Epidermal melanocyte (primary cell): ENCODE data around the gene AP3S2.
"Not testable (repeated sequence)": the region's sequence is repeated elsewhere in the genome, so short reads cannot be mapped to it uniquely, and the experiment has no call there.

Experiments used
- DNase-seq: peaks from one replicate; pipeline ENCODE4 v3.0.0; 2011; ENCODE audit warnings: low spot score; ENCODE audit not compliant: insufficient read length

Gene AP3S2

DNA sequence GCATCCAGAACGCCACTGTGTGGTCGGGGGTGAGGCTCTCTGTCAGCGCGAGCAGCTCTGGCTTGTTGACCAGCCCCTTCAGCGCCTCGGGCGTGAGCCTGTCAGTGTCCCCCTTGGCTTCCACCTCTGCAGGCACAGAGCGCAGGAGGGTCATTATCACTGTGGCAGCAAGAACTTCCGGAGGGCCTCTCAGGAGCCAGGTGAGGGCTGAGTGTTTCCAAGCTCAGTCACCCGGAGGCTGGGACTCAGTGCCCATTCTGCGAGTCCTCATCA lies 10.0 kb upstream of the AP3S2 start:
- DNase-seq = no peak

DNA sequence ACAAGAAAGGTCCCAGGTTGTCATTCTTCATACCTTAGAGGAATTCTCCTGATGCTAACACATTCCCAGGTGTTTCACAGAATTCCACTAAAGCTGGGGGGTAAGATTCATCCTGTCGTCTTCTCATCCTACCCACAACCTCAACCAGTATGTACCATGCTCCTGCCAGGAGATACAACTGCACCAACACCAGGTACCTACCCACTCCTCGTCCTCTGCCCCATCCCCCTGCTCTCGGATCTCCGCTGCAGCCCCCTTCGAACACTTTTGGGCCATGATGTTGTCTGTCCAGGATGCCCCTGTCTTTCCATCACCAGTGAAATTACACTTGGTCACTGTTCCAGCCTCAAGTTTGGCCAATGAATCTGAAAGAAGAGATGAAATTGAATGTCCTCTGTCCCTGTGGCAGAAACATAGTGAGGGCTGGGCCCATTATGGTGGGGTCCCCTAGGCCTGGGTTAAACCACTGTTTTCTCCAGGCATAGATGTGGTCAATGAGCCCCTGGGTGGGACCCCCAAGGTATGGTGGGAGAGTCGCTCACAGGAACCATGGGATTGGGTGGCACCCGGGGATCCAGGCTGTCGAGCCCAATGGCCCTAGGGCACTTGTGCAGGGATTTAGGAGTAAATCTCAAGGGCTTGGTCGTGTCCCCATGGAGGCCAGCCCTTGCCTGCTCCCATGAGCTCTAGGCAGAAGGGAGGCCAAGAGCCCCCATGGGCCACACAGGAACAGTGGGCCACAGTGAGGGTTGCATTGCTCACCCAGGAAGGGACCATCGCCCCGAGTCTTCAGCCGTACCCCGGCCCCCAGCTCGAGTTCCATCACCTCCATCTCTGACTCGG lies 9.4 kb upstream of the AP3S2 start:
- no peak for DNase-seq

DNA sequence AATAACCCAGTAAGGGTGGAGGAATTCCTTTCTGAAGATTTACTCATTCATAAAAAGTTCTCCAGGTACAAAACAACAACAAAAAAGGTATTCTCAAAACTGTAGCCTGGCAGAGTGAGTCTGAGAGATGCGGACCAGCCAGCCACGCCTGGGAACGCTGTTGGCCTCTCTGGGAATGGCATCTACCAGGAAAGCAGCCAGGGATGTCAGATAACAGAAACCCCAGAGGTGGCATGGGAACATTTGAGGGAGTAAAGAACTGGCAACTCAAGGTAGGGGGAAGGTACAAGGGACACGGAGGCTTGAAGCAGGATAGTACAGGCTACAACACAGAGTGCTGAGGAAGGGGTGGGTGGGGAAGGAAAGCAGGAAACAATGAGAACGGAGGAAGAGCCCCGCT lies 7.1 kb upstream of the AP3S2 start:
- no peak for DNase-seq

DNA sequence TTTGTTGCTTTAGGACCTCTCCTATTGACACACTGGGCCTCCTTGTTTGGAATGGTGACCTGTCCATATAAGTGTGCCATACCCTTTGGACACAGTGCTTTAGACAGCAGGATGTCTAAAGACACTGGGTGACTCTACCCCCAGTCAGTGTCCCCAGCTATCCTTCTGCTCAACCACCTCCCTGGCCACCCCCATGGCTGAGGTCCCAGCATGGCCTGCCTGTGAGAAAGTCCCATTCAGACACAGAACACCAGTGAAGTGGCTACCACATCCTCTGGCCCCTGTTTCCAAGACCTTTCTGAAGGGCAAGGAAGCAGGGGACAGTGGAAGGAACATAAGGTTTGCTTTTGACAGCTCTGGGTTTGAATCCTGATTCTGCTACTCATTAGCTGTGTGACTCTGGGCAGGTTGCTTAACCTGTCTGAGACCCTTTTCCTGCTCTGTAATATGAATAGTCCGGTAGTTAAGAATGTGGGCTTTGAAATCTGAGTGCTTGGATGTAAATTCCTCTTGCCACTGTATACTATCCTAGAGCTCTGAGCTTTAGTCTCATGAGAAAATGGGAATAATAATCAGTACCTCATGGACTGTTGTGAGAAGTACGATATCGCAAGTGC lies 6.3 kb upstream of the AP3S2 start:
- no peak for DNase-seq

DNA sequence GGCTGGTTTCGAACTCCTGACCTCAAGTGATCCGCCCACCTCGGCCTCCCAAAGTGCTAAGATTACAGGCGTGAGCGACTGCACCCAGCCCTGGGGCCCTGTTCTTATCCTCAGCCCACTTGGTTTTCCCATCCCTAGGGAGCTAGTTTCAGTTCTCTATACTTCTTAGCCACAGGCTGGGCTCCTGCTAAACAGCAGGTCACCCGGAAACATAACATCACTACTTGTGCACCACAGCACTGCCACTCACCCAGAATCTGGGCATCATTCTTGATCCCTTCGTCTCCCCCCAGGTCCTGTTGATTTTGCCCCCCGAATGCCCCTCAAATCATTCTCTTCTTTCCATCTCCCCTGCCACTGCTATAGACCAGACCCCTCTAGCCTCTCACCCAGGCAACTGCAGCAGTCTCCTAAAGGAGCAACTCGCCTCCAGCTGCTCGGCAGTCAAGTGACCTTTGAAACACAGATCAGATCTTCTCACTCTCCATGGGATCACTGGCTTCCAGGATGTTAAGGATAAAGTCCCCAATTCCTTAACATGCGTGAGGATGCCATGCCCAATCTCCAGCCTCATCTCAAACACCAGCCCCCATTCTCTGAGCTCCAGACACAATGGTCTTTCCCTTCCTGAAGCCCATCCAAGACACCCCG lies 5.6 kb upstream of the AP3S2 start:
- DNase-seq = no peak

DNA sequence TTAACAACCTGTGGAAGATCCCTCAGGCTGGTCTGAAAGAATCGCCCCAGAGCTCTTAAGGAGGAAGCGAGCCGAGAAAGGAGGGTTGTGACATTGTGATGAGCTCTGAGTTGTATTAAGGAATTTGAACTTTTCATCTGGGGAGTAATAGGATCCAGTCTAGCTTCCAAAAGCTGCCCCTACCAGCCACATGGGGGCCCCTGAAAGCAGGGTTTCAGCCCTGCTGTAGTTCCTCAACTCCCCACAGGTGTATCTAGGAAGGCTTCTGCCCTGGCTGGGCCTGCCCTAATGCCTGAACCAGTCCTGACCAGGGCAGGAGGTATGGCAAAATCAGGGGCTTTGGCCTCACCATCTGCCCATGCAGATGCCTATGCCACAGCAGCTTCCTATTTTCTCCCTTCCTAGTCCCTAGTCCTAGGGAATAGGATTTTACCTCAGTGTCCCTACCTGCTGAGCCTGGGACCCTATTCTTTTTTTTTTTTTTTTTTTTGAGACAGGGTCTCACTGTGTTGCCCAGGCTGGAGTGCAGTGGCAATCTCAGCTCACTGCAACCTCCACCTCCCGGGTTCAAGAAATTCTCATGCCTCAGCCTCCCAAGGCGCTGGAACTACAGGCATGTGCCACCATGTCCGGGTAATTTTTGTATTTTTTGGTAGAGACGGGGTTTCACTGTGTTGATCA lies 5.0 kb upstream of the AP3S2 start:
- no peak for DNase-seq

DNA sequence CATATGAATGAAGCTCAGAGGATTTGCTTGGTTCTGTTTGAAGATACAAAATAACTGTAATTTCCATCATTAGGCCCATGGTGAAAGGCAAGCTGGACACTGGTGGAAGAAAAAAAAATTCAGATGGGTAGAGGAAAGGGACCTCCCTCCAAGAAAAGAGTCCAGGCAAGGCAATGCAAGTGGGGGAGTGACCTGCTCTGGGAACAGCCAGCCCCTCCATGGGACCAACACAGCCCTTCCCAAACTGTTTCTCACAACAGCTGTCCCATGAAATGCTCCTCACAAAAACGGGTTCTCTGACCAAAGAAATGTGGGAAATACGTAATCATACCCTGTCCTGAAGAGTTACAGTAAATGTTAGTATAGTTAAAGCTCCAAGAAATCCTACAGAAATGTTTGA lies 4.4 kb upstream of the AP3S2 start:
- DNase-seq = no peak

DNA sequence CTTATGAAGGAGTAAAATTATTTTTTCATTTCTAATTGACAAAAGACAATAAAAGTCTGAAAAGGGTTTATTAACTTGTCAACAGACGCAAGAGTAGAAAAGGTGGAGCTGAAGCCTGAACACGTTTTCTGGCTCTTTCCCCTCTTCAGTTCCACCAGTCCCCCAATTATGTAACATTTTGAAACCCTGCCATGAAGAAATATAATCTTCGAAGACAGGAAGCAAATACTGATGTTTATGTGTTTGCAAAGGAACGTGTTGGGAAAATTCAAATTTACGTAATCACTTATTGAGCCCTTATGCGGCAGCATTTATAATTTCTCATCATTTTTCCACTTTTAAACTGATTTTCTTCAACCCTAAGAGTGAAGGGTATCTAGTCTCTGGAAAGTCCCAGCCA lies 767 bp downstream of the AP3S2 start:
- no peak for DNase-seq

DNA sequence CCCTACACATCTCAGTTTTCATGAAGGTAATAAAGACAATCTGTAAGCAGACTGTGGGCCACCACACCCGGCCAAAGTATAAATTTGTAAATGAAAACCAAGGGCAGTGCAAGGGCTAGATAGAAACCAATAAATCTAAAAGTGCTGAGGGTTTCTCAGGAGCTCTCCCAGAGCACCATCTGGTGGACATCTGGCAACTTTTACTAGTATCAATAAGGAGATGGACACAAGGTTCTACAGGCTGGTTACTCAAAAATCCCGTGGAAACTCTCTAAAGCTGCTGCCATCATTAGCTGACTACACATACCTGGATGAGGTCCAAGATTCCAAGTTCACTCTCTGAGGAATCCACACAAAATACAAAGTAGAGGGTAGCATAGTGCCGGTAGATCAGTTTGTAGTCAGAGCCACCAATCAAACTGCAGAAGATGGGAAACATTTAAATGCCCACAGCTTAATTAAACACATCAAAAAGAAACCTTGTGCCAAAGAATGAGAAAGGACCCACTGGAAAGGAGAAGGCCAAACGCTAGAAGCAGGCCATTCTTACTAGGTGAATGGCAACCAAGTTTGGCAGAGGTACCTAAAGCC lies 5.5 kb downstream of the AP3S2 start:
- no peak for DNase-seq

DNA sequence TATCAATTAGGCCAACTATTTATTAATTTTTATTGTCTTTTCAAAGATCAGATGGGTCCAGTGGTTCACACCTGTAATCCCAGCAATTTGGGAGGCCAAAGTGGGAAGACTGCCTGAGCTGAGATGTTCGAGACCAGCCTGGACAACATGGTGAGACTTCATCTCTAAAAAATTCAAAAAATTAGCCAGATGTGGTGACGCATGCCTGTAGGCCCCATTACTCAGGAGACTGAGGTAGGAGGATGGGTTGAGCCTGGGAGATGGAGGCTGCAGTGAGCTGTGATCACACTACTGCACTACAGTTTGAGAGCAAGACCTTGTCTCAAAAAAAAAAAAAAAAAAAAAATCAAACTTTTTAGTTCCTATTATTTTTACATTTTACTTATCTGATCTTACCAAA lies 8.2 kb downstream of the AP3S2 start:
- no peak for DNase-seq

DNA sequence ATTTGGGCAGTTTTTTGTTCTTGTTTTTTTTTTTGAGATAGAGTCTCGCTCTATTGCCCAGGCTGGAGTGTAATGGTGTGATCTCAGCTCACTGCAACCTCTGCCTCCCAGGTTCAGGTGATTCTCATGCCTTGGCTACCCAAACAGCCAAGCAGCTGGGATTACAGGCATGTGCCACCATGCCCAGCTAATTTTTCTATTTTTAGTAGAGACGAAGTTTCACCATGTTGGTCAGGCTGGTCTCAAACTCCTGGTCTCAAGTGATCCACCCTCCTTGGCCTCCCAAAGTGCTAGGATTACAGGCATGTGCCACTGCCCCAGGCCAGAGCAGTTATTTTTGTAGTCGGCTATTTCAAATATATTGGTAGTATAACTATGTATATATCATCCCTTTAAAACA lies 8.6 kb downstream of the AP3S2 start:
- DNase-seq = not testable (repeated sequence)

DNA sequence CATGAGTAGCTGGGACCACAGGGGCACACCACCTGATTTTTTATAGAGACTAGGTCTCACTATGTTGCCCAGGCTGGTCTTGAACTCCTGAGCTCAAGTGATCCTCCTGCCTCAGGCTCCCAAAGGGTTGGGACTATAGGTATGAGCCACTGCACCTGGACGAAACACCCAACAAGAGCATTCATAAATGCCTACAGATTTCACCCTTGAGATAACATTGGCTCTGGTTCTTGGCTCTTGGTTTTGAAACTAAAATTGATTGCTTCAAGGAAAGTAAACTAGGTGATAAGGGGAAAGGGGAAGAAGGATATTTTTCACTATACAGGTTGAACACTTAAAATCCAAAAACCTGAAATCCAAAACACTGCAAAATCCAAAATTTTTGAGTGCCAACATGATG lies 10.3 kb downstream of the AP3S2 start:
- no peak for DNase-seq

DNA sequence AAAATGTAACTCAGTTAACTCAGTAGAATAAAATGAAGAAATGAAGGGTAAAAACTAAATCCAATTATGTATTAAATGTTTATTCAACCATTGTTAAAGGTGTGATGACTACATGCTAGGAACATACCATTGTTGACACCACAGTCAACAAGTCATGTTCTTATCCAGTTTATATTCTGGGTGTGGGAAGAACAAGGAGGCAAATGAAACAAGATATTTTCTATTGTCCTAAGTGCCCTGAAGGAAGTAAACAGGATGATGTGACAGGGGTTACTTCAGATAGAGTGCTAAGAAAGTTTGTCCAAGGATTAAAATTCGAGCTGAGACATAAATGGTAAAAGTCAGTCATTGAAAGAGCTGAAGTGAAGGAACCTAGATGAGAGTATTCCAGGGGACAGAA lies 13.1 kb downstream of the AP3S2 start:
- no peak for DNase-seq

DNA sequence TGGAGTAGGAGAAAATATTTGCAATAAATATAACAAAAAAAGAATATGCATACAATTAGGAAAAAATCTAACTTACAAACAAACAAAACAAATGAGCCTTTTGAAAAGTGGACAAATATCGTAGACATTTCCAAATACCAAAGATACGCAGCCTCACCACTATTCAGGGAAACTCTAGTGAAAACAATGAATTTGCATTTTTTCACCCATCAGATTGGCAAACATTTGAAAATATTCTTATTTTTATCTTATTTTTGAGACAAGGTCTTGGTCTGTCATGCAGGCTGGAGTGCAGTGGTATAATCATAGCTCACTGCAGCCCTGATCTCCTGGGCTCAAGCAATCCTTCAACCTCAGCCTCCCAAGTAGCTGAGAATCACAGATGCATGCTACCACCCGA lies 15.5 kb downstream of the AP3S2 start:
- DNase-seq = no peak

DNA sequence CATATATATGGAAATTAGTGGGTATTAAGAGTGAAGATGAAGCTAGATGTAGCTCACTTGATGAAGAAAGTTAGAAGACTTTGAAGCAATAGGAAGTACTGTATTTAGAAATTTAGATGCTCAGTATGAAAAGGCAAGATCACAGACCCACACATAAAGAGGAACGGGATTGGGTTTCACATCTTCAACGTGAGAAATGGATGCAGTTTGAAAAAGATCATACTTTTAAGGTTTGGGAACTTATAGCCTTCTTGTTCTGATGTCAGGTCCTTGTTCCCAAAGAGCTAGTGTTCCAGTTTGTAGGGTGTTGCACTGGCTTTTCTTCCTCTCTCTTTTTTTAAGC lies 16.7 kb downstream of the AP3S2 start:
- DNase-seq = no peak

DNA sequence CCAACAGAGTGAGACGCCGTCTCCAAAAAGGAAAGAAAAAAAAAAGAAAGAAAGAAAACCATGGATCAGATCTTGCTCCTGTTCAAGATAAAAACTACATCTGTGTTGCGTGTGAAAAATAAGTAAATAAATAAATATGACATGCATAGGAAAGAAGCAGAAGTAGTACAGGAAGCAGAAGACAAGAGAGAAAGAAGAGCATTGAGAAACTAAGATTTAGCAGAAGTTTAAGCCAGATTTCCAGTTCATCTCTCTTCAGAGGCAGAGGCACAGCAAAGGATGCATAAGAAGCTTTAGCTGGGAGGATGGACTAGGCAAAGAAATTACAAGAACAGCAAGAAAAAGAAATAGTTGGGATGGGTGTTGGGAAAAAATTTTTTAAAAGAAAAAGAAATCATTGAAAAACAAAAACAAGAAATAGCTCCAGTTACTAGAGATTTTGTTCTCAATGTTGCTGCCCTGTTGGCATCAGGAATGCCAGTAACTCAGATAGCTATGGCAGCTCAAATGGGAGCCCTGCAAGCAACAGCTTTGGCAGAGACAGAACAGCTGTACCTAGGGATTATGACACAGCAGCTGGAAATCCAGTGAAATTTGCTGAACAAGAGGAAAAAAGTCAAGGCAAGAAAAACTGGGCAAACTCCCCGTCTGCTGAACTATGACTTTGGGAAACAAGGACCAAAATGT lies 17.3 kb downstream of the AP3S2 start:
- no peak for DNase-seq

DNA sequence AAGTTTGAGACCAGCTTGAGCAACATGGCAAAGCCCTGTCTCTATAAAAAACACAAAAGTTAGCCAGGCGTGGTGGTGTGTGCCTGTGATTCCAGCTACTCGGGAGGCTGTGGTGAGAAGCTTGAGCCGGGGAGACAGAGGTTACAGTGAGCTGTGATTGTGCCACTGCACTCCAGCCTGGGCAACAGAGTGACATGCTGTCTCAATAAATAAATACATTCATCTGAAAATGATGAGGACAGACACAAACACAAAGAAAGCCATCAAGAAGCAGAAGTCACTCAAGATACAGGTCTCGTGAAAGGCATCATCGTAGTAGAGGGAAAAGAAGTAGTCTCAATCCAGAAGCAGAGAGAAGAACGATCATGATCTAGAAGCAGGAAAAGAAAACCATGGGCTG lies 18.1 kb downstream of the AP3S2 start:
- no peak for DNase-seq

DNA sequence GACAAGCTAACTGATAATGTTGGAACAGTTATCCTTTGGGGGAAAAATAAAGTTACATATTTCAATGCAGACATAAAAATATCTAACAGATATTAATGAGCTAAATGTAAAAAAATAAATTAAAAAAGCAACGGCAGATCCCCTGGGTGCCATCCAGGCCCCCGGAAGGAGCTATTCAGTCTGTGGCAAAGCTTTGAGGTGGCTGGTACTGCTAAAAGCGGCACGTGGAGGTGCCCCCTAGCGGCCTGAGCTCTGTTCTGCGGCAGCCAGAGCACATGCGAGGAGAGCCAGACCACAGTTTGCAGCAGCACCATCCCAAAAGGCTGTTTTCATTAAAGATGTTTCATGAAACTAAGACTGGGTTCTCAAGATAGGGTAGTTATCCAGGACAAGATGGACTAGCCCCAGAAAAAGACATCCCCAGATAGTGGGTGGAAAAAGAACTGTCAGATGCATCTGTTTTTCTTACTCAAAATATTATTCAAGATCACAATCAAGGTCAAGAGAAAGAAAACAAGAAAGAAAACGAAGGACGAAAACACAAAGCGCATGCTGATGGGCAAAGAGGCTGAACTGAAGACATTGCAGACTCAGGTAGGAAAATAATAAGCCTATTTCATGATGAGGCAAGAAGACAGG lies 18.7 kb downstream of the AP3S2 start:
- peak; percentile 85 for DNase-seq

DNA sequence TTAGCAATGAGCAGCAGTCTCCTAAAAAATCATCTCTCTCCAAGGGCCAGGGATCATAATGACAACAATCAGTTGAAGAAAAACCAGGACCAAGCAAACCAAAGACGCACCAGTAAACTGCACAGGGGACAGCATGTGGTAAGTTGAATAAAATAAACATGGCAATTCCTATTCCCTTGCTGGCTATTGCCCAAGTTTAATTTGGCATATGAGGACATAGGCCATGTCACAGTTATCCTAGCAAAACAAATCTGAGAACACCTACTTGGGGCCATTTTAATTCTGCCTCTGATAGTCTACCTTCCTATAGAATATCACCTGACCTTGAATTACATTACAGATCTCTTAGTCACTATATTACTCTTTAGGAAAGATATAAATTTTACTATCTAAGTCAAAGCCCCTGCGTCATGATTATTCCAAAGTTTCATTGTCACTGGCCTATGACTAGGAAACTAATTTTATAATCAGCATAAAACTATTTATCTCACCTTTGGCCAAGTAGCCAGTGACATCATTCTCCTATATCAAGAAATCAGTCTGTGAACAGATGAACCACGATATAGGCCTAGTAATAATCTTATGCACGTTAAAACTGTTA lies 23.0 kb downstream of the AP3S2 start:
- no peak for DNase-seq

DNA sequence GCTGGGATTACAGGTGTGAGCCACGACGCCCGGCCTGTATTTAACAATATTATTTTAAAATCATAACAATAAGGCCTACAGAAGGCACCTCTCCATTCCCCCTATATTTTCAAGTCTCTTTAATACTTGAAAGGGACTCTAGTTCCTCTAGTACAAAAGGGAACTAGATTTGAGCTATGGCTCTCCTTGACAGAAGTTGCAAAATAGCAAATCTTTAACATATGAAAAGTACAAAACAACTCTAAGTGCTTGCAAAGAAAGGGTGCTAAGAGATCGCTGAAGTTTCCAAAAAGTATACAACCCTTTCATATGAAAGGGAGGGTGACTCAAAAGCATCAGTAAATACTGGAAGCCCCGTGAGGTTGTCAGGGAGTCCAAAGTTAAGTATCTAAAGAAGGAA lies 23.8 kb downstream of the AP3S2 start:
- no peak for DNase-seq

DNA sequence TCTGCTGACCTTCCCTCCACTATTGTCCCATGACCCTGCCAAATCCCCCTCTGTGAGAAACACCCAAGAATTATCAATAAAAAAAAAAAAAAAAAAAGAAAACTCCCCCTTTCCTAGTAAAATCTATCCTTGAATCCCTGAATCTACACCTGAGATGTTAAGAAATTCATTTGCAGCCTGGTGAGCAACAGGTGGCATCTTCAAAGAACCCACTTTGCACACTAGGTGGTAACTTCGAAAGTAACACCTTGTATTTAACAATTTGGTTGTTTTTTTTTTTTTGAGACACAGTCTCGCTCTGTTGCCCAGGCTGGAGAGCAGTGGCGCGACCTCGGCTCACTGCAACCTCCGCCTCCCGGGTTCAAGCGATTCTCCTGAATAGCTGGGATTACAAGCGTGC lies 24.3 kb downstream of the AP3S2 start:
- DNase-seq = not testable (repeated sequence)
